Gastroesophageal sphincter (tissue), 3 donors: ENCODE results near the gene CHST3.

Source experiments
- CTCF ChIP-seq, 4 experiments: fragments of 200-600 bp in 2 of 4; fragments of 450-650 bp in 2 of 4; sonication (generic) in 1 of 4; IDR thresholded peaks; one replicate each; pipeline ENCODE4 v1.5.1; 2017 to 2019; ENCODE audit warnings: antibody characterized with exemption in 4 of 4, mild to moderate bottlenecking in 2 of 4, moderate library complexity in 2 of 4
- POLR2A ChIP-seq, 2 donors: fragments of 450-650 bp; IDR thresholded peaks; one replicate each; pipeline ENCODE4 v1.6.1; 2017; ENCODE audit warnings: antibody characterized with exemption in 2 of 2, mild to moderate bottlenecking in 2 of 2, moderate library complexity in 1 of 2

GRCh38 chr10:72035252-72035887 lies 71.2 kb downstream of the CHST3 start:
- TF ChIP-seq CTCF (IDR thresholded peaks at IDR 0.05): no peak
- TF ChIP-seq POLR2A (IDR thresholded peaks at IDR 0.05): no peak
